GM18505 (cell line): ENCODE measurements around the gene WDR76.
"Not testable (repeated sequence)": the region's sequence is repeated elsewhere in the genome, so short reads cannot be mapped to it uniquely, and the experiment has no call there.

ENCODE experiments used
- ATAC-seq: cut with Tn5 transposase; IDR thresholded peaks from one replicate; pipeline ENCODE4 v1.9.1; 2021; ENCODE audit not compliant: unreplicated experiment
- POLR2A ChIP-seq: IDR thresholded peaks from 4 replicates; pipeline ENCODE4 v1.6.1; 2011; ENCODE audit warnings: borderline replicate concordance; ENCODE audit not compliant: insufficient read depth, insufficient read length; ENCODE audit errors: extremely low read depth

Gene WDR76

GRCh38 chr15:43845421-43845820, 18.6 kb downstream of the WDR76 start:
- TF ChIP-seq POLR2A, result no peak
- ATAC-seq, result no peak

- TF ChIP-seq POLR2A, result no peak
- no peak for ATAC-seq
Observed at GRCh38 chr15:43851251-43851650, 24.4 kb downstream of the WDR76 start.

GRCh38 chr15:43852607-43853006, 25.8 kb downstream of the WDR76 start:
- ATAC-seq, result no peak
- no peak for TF ChIP-seq POLR2A

- TF ChIP-seq POLR2A, result no peak
- no peak for ATAC-seq
Observed at GRCh38 chr15:43854801-43855200, 28.0 kb downstream of the WDR76 start.

GRCh38 chr15:43859546-43859945, 32.7 kb downstream of the WDR76 start:
- no peak for TF ChIP-seq POLR2A
- no peak for ATAC-seq

- not testable (repeated sequence) for ATAC-seq
Observed at GRCh38 chr15:43866636-43867035, 39.8 kb downstream of the WDR76 start.

GRCh38 chr15:43867096-43867495, 40.3 kb downstream of the WDR76 start:
- no peak for TF ChIP-seq POLR2A
- ATAC-seq, result no peak

- ATAC-seq, result no peak
- TF ChIP-seq POLR2A, result no peak
Observed at GRCh38 chr15:43868406-43868805, 41.6 kb downstream of the WDR76 start.

- no peak for TF ChIP-seq POLR2A
Observed at GRCh38 chr15:43871835-43872234, 45.0 kb downstream of the WDR76 start.

GRCh38 chr15:43872416-43873020, 45.7 kb downstream of the WDR76 start:
- ATAC-seq, result no peak
- TF ChIP-seq POLR2A, result no peak

More at GRCh38 chr15:43871835-43872234, 45.0 kb downstream of the WDR76 start:
- ATAC-seq, result no peak

- no peak for ATAC-seq
- TF ChIP-seq POLR2A, result no peak
Observed at GRCh38 chr15:43873651-43874050, 46.8 kb downstream of the WDR76 start.

GRCh38 chr15:43876872-43877271, 50.1 kb downstream of the WDR76 start:
- ATAC-seq, result no peak
- no peak for TF ChIP-seq POLR2A

- no peak for TF ChIP-seq POLR2A
- no peak for ATAC-seq
Observed at GRCh38 chr15:43877371-43877770, 50.6 kb downstream of the WDR76 start.

- no peak for TF ChIP-seq POLR2A
- ATAC-seq, result no peak
Observed at GRCh38 chr15:43878446-43878845, 51.6 kb downstream of the WDR76 start.
